Loucy (cell line): ENCODE data around the gene YIPF6.

Experiments
- H2AFZ ChIP-seq: fragments of 200-600 bp; sonication (generic); 2 replicates; pipeline ENCODE4 v1.6.0; 2016; ENCODE audit warnings: antibody characterized with exemption, mild to moderate bottlenecking, low read length, moderate library complexity
- H3F3A ChIP-seq: fragments of 200-600 bp; 2 replicates; pipeline ENCODE4 v1.6.0; 2016; ENCODE audit warnings: antibody characterized with exemption, low read depth, mild to moderate bottlenecking
- H3K27me3 ChIP-seq: fragments of 200-600 bp; sonication (generic); 2 replicates; pipeline ENCODE4 v1.6.1; 2014; ENCODE audit warnings: low read length, mild to moderate bottlenecking; ENCODE audit not compliant: insufficient read depth, poor library complexity, severe bottlenecking
- H3K36me3 ChIP-seq: fragments of 200-600 bp; sonication (generic); 2 replicates; pipeline ENCODE4 v1.6.1; 2016; ENCODE audit warnings: low read length; ENCODE audit not compliant: insufficient read depth
- H3K4me1 ChIP-seq: fragments of 200-600 bp; sonication (generic); 2 replicates; pipeline ENCODE4 v1.5.1; 2014; ENCODE audit warnings: low read length, mild to moderate bottlenecking; ENCODE audit not compliant: insufficient read depth, poor library complexity, severe bottlenecking
- H3K4me2 ChIP-seq: fragments of 200-600 bp; sonication (generic); 2 replicates; pipeline ENCODE4 v1.6.0; 2014; ENCODE audit warnings: antibody characterized with exemption, low read length, low read depth, mild to moderate bottlenecking; ENCODE audit not compliant: poor library complexity, severe bottlenecking
- H3K4me3 ChIP-seq: fragments of 200-600 bp; sonication (generic); 2 replicates; pipeline ENCODE4 v1.5.1; 2014; ENCODE audit warnings: low read length, mild to moderate bottlenecking, mixed read lengths; ENCODE audit not compliant: poor library complexity, severe bottlenecking
- H3K79me2 ChIP-seq: fragments of 200-600 bp; sonication (generic); 2 replicates; pipeline ENCODE4 v1.6.1; 2014; ENCODE audit warnings: low read length; ENCODE audit not compliant: insufficient read depth
- H3K9ac ChIP-seq: fragments of 200-600 bp; sonication (generic); 2 replicates; pipeline ENCODE4 v1.6.0; 2014; ENCODE audit warnings: mild to moderate bottlenecking, low read depth, low read length, moderate library complexity; ENCODE audit not compliant: poor library complexity, severe bottlenecking
- H3K9me2 ChIP-seq: fragments of 200-600 bp; sonication (generic); replicated peaks from 2 replicates; pipeline ENCODE4 v1.6.1; 2016; ENCODE audit warnings: low read depth, low read length, mixed read lengths
- H3K9me3 ChIP-seq: fragments of 200-600 bp; sonication (generic); 2 replicates; pipeline ENCODE4 v1.6.1; 2014; ENCODE audit warnings: mild to moderate bottlenecking, antibody characterized with exemption, low read length, low read depth; ENCODE audit not compliant: insufficient read depth
- H4K20me1 ChIP-seq: fragments of 200-600 bp; sonication (generic); 2 replicates; pipeline ENCODE4 v1.6.0; 2014; ENCODE audit warnings: antibody characterized with exemption, low read length, mild to moderate bottlenecking; ENCODE audit not compliant: insufficient read depth, poor library complexity, severe bottlenecking
- EZH2phosphoT487 ChIP-seq: fragments of 200-600 bp; IDR thresholded peaks from 2 replicates; pipeline ENCODE4 v1.6.1; 2018; ENCODE audit warnings: antibody characterized with exemption, mild to moderate bottlenecking, moderate library complexity, borderline replicate concordance
- TF ChIP-seq, protein P1 (sequence below): fragments of 200-600 bp; sonication (generic); conservative IDR thresholded peaks from 2 replicates; pipeline ENCODE4 v1.5.1; 2014; ENCODE audit warnings: mild to moderate bottlenecking, antibody characterized with exemption, low read length

The YIPF6 gene

DNA sequence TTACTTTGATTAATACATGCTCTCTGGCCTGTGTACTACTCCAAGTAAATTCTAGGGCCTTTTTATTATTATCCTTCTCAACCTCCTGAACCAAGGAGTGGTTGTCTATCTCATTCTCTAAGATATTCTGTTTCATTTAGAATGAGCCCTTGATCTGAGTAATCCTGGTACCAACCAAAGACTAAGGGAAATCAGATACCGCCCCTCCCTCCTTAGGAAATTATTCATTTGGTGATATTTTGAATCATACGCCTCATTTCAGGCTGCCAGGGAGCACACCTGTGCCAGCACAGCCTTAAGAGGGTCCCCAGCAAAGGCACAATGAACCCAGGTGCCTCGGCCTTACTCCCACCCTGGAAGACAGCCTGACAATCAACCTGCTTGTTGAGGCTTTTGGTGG is 75.4 kb downstream of the YIPF6 start:
- H3K4me3 ChIP-seq: no peak overlapping the region
- no peak overlapping the region for H3K9ac ChIP-seq
- no peaks in the 10 kb centered on the region for H3K4me1 ChIP-seq
- no peak for TF ChIP-seq EZH2phosphoT487
- TF ChIP-seq, protein P1, sequence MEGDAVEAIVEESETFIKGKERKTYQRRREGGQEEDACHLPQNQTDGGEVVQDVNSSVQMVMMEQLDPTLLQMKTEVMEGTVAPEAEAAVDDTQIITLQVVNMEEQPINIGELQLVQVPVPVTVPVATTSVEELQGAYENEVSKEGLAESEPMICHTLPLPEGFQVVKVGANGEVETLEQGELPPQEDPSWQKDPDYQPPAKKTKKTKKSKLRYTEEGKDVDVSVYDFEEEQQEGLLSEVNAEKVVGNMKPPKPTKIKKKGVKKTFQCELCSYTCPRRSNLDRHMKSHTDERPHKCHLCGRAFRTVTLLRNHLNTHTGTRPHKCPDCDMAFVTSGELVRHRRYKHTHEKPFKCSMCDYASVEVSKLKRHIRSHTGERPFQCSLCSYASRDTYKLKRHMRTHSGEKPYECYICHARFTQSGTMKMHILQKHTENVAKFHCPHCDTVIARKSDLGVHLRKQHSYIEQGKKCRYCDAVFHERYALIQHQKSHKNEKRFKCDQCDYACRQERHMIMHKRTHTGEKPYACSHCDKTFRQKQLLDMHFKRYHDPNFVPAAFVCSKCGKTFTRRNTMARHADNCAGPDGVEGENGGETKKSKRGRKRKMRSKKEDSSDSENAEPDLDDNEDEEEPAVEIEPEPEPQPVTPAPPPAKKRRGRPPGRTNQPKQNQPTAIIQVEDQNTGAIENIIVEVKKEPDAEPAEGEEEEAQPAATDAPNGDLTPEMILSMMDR: no peak
- H3K36me3 ChIP-seq: no peaks in the 10 kb centered on the region
- H3K9me2 ChIP-seq: no peaks in the 10 kb centered on the region
- H3K4me2 ChIP-seq: no peak overlapping the region
- no peaks in the 10 kb centered on the region for H3K27me3 ChIP-seq
- H3K79me2 ChIP-seq: no peaks in the 10 kb centered on the region
- no peaks in the 10 kb centered on the region for H3K9me3 ChIP-seq
- H2AFZ ChIP-seq: no peak overlapping the region
- H4K20me1 ChIP-seq: no peaks in the 10 kb centered on the region
- H3F3A ChIP-seq: no peaks in the 10 kb centered on the region

DNA sequence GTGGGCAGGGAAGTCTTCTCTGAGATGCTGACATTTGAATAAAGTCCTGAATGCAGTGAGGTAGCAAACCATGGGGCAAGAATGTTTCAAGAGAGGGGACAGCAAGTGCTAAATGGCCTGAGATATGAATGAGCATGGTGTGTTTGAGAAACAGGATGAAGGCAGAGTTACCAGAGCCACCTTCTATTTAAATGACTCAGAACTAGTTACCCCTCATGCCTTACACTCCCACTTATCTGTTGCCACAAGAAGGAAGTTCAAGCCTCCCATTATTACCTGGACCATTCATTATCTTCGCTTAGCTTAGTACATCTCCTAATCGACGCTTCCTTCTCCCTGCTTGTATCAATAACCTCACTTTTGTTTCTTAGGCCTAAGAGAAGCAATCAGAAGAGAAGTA is 81.0 kb downstream of the YIPF6 start:
- H3K79me2 ChIP-seq: no peaks in the 10 kb centered on the region
- no peak overlapping the region for H3K4me3 ChIP-seq
- no peaks in the 10 kb centered on the region for H3K9me2 ChIP-seq
- H3K27me3 ChIP-seq: no peaks in the 10 kb centered on the region
- no peaks in the 10 kb centered on the region for H3K36me3 ChIP-seq
- H3K4me2 ChIP-seq: no peak overlapping the region
- H3K9ac ChIP-seq: no peak overlapping the region
- no peaks in the 10 kb centered on the region for H4K20me1 ChIP-seq
- no peaks in the 10 kb centered on the region for H3K9me3 ChIP-seq
- TF ChIP-seq EZH2phosphoT487: no peak
- TF ChIP-seq, protein P1: no peak
- H2AFZ ChIP-seq: no peak overlapping the region
- no peaks in the 10 kb centered on the region for H3K4me1 ChIP-seq
- no peaks in the 10 kb centered on the region for H3F3A ChIP-seq

DNA sequence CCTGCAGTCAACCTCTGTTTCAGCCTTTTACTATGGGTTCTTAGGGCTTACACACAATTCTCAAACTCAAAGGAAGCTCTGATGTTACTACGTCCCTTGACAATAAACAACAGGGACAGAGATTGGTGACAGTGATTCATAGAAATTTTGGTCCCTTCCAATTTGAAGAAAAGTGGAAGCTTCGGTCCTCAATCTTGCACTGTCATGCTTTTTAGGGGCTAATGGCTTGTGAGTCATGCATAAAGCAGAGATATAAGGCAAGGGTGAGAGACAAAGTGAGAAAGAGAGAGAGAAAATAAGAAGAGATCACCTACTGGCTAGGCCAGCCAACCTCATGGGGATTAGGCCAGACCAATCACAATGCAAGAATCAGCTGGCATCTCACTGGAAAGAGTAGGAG is 85.4 kb downstream of the YIPF6 start:
- no peak overlapping the region for H3K4me2 ChIP-seq
- H3K4me3 ChIP-seq: no peak overlapping the region
- H2AFZ ChIP-seq: no peak overlapping the region
- no peaks in the 10 kb centered on the region for H3K9me2 ChIP-seq
- no peaks in the 10 kb centered on the region for H3K79me2 ChIP-seq
- H4K20me1 ChIP-seq: no peaks in the 10 kb centered on the region
- H3K9me3 ChIP-seq: no peaks in the 10 kb centered on the region
- H3K27me3 ChIP-seq: no peaks in the 10 kb centered on the region
- TF ChIP-seq EZH2phosphoT487: no peak
- TF ChIP-seq, protein P1: no peak
- H3K4me1 ChIP-seq: no peaks in the 10 kb centered on the region
- H3F3A ChIP-seq: no peaks in the 10 kb centered on the region
- H3K9ac ChIP-seq: no peak overlapping the region
- H3K36me3 ChIP-seq: no peaks in the 10 kb centered on the region
